HL-60/S4 treated with retinoic acid at 250 ng/mL for 4 days and 3 days (cell line): ENCODE results near the gene ZNF440.
"Not testable (repeated sequence)": the region's sequence is repeated elsewhere in the genome, so short reads cannot be mapped to it uniquely, and the experiment has no call there.

Source experiments
- in situ Hi-C: fragments of 300-500 bp; cut with MboI; formaldehyde crosslinking; loops from 2 replicates; pipeline ENCODE4 v1.7.0; 2022; ENCODE audit warnings: low sequenced_read_pairs

The ZNF440 gene

DNA sequence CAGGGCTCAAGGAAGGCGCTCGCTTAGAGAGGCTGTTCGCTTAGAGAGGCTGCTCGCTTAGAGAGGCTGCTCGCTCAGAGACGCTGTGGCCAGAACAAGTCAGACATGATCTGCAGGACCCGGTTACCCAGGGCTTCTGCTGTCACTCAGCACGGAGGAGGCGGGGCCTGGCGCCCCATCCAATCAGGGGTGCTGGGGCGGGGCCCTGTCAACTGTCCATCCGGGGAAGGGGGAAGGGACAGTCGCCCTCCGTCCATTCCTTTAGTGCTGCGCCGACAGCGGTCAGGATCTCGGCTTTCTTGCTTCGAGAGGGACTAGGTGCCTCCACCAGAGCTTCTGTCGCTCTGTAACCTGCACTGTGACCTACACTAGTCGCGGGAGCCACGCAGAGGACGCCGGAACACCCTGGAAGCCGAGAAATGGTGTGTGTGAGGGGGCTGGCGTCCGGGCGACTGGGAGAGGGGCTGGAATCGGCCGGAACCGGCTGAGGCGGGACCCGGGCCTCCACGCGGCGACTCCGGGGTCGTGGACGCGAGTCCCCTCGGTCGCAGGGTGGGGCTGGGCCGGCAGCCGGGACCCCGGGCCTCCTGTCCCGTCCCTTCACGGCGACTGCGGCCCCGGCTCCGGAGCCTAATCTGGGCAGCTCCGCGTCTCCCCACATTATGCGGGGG, at the start of gene ZNF440:
Gene ZNF440, plus strand, starts transcription at position 245 of the 671 bp plus-strand sequence. Its CDS starts 175 bp downstream, at position 420.
- in situ Hi-C loops = no loop called here

GRCh38 chr19:11766597-11767591, 47.2 kb upstream of the ZNF440 start, which contains the start of gene ZNF441:
ZNF441 (plus strand) TSS chr19:11767000; CDS start chr19:11767194, 194 bp downstream.
- in situ Hi-C loops = no loop called here

- in situ Hi-C loops = no loop called here
These were observed 46.4 kb upstream of the ZNF440 start for GRCh38 chr19:11767633-11768133.

GRCh38 chr19:11769995-11770394, 44.1 kb upstream of the ZNF440 start:
- in situ Hi-C loops = no loop called here

- in situ Hi-C loops = not testable (repeated sequence)
These were observed 42.6 kb upstream of the ZNF440 start for GRCh38 chr19:11771520-11771919.

- in situ Hi-C loops = not testable (repeated sequence)
These were observed 37.4 kb upstream of the ZNF440 start for GRCh38 chr19:11776669-11777068.

- in situ Hi-C loops = no loop called here
These were observed 33.5 kb upstream of the ZNF440 start for GRCh38 chr19:11780431-11781020.

- in situ Hi-C loops = no loop called here
These were observed 32.6 kb upstream of the ZNF440 start for GRCh38 chr19:11781295-11782057.

DNA sequence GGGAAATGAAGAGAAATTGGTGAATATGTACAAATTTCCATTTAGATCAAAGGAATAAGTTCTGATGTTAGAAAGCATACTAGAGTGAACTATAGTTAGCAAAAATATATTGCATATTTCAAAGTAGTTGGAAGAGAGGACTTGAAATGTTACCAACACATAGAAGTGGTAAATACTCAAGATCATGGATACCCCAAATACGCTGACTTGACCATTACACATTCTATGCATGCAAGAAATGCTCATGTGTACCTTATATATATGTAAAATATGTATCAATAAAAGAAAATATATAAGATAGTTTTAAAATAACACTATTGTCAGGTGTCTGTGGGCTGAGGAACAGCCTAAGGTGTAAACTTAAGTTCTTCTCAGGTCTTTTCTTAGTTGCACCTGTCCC, 30.3 kb upstream of the ZNF440 start:
- in situ Hi-C loops = no loop called here

DNA sequence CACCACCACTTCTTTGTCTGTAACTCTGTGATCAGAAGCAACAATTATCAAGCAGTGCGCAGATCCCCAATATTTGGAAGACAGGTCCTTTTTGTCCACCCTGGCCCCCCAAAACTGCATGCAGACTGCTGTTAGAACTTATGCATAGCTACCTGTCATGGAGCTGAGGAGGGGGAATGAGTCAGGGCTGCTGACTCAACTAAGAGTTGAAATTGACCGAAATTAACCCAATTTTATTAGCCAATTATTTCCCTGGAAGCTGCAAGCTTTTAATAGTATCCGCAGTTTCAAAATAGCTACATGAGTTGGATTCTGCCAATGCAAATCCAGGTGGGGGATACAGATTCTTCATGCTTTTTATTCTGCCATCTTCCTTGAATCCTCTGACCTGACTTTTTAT, 29.7 kb upstream of the ZNF440 start:
- in situ Hi-C loops = no loop called here

DNA sequence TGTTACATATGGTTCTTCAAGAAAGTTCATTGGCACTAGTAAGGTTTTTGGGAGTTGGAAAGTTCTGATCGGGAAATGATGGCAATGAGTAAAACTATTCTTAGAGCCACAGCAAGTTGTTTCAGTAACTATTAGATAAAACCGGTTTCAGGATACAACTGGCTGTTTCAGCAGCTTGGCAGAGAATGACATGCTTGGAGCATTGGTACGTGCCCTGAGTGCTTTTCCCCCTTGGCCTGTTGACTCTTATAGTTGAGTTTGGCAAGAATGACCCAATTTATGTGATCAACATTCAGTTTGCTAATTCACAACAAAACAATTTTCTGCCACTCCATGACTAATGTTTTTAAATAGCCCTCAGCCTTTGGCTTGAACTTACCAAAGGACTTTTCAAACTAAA, 26.5 kb upstream of the ZNF440 start:
- in situ Hi-C loops = no loop called here

GRCh38 chr19:11792942-11793341, 21.1 kb upstream of the ZNF440 start:
- in situ Hi-C loops = no loop called here

GRCh38 chr19:11797491-11797890, 16.6 kb upstream of the ZNF440 start:
- in situ Hi-C loops = no loop called here

GRCh38 chr19:11798391-11799330, 15.4 kb upstream of the ZNF440 start, which contains the start of gene ZNF491:
ZNF491 (plus strand) TSS chr19:11798523; CDS start chr19:11805954, 7,431 bp downstream.
- in situ Hi-C loops = no loop called here

DNA sequence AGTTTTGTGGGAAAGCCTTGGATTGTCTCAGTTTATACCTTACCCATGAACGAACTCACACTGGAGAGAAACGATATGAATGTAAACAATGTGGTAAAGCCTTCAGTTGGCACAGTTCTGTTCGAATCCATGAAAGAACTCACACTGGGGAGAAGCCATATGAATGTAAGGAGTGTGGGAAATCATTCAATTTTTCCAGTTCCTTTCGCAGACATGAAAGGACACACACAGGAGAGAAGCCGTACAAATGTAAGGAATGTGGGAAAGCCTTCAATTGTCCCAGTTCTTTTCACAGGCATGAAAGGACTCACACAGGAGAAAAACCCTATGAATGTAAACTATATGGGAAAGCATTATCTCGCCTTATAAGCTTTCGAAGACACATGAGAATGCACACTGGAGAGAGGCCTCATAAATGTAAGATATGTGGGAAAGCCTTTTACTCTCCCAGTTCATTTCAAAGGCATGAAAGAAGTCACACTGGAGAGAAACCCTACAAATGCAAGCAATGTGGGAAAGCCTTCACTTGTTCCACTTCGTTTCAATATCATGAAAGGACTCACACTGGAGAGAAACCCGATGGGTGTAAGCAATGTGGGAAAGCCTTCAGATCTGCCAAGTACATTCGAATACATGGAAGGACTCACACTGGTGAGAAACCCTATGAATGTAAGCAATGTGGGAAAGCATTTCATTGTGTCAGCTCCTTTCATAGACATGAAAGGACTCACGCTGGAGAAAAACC, 7.5 kb upstream of the ZNF440 start:
- in situ Hi-C loops = no loop called here

DNA sequence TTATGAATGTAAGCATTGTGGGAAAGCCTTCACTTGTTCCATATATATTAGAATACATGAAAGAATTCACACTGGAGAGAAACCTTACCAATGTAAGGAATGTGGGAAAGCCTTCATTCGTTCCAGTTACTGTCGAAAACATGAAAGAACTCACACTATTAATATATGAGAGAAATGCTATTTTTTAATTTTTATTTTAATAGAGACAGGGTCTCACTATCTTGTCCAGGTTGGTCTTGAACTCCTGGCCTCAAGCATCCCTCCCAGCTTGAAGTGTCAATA, 7.0 kb upstream of the ZNF440 start:
- in situ Hi-C loops = no loop called here

GRCh38 chr19:11813703-11814028, 407 bp upstream of the ZNF440 start:
- in situ Hi-C loops = no loop called here

- in situ Hi-C loops = no loop called here
These were observed 595 bp downstream of the ZNF440 start for GRCh38 chr19:11814700-11815035.

GRCh38 chr19:11821474-11822109, 7.5 kb downstream of the ZNF440 start:
- in situ Hi-C loops = no loop called here
